Esophagus mucosa (tissue), 1 donor: ENCODE data around the gene SLC35E3. TPM values are rescaled to one million over a fixed set of nuclear protein-coding genes. Genes with fewer than 3 reads are reported as not detected.
"Not testable (repeated sequence)": the region's sequence is repeated elsewhere in the genome, so short reads cannot be mapped to it uniquely, and the experiment has no call there.

ENCODE experiments used
- ATAC-seq: fragments of 200-7000 bp; cut with Tn5 transposase; one replicate; pipeline ENCODE4 v1.9.1; 2020
- total RNA-seq: library from RNA; stranded (reverse); gene quantifications from one replicate; pipeline ENCODE4 v1.2.4, GENCODE V29; 2023
- donor health status: DM: yes; HTN: yes; CAD: no.

The SLC35E3 gene
- total RNA-seq, 1 donor from 2014 or later, result 10.7 TPM

- ATAC-seq, result no peak
Measured at GRCh38 chr12:68814490-68815231, 68.7 kb downstream of the SLC35E3 start.

GRCh38 chr12:68815232-68815927 is 69.4 kb downstream of the SLC35E3 start:
- no peak for ATAC-seq

- ATAC-seq, result no peak
Measured at GRCh38 chr12:68815928-68816800, 70.2 kb downstream of the SLC35E3 start.

- ATAC-seq, result not testable (repeated sequence)
Measured at GRCh38 chr12:68819481-68819880, 73.5 kb downstream of the SLC35E3 start.

- ATAC-seq, result no peak
Measured at GRCh38 chr12:68821357-68822188, 75.6 kb downstream of the SLC35E3 start.

GRCh38 chr12:68823696-68824095 is 77.7 kb downstream of the SLC35E3 start:
- ATAC-seq, result no peak

- ATAC-seq, result no peak
Measured at GRCh38 chr12:68824131-68824530, 78.2 kb downstream of the SLC35E3 start.

- ATAC-seq, result no peak
Measured at GRCh38 chr12:68824597-68825250, 78.7 kb downstream of the SLC35E3 start.

- ATAC-seq, result no peak
Measured at GRCh38 chr12:68825569-68826217, 79.7 kb downstream of the SLC35E3 start.

- no peak for ATAC-seq
Measured at GRCh38 chr12:68827895-68828671, 82.1 kb downstream of the SLC35E3 start.

GRCh38 chr12:68828672-68829068 is 82.7 kb downstream of the SLC35E3 start:
- ATAC-seq, result no peak

Other genes with a start within 250 kb of the SLC35E3 start
- 87.6 TPM for gene RAP1B, start 135.3 kb upstream of the SLC35E3 start, total RNA-seq
- 27.0 TPM for gene NUP107, start 59.2 kb upstream of the SLC35E3 start, total RNA-seq
- 92.9 TPM for gene MDM2, start 62.0 kb downstream of the SLC35E3 start, total RNA-seq
- 8.2 TPM for gene CPM, start 187.0 kb downstream of the SLC35E3 start, total RNA-seq